Fibroblast of skin of left biceps (primary cell): Measurements from ENCODE around the gene UBR4.

ENCODE experiments used
- DNase-seq, 2 experiments: peaks; one replicate each; pipeline ENCODE4 v3.0.0-alpha.2; 2013; ENCODE audit warnings: low read depth in 2 of 2

The UBR4 gene

DNA sequence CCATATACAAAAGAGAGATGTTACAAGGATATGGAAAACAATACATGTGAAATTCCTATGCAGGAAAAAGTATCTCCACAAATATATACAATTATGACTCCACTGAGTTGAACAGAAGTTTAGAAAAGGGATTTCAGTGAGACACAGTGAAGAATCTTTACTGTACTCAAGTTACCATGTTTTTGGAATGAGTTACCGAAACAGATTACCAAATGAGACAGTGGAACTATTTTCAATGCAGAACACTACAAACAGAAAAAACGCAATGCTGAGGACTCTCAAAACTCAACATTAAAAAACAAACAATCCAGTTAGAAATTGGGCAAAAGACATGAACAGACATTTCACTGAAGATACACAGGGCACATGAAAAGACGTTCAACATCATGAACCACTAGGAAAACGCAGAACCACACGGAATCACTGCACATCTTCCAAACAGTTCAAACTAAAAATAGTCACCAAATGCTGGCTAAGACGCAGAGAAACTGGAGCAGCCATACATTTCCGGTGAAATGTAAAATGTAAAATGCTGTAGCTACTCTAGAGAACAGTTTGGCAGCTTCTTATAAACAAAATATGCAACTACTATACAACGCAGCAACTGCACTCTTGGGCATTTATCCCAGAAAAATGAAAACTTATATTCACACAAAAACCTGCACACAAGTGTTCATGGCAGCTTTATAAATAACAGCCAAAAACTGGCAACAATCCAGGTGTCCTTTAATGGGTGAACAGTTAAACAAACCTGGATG, 118.7 kb downstream of the UBR4 start:
- no peak for DNase-seq

DNA sequence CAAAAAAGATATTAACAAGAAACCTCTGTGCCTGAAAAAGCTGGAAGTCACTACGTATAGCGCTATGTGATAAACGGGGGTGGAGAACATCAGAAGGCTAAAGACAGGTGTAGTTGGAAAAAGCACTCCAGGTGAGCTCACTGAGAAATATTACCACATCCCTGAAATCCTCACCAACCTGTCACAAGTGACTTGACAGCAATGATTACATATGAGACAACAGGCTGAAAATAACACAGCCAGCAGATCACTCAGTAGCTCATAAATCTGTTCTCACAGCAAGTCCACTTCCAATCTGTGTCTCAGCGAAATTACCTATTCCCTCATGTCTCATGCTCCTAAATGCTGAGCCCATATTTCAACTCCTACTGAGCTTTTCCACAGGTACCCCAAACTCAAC, 120.5 kb downstream of the UBR4 start:
- DNase-seq, result no peak

GRCh38 chr1:19088717-19089442, 121.2 kb downstream of the UBR4 start:
- DNase-seq, result no peak

DNA sequence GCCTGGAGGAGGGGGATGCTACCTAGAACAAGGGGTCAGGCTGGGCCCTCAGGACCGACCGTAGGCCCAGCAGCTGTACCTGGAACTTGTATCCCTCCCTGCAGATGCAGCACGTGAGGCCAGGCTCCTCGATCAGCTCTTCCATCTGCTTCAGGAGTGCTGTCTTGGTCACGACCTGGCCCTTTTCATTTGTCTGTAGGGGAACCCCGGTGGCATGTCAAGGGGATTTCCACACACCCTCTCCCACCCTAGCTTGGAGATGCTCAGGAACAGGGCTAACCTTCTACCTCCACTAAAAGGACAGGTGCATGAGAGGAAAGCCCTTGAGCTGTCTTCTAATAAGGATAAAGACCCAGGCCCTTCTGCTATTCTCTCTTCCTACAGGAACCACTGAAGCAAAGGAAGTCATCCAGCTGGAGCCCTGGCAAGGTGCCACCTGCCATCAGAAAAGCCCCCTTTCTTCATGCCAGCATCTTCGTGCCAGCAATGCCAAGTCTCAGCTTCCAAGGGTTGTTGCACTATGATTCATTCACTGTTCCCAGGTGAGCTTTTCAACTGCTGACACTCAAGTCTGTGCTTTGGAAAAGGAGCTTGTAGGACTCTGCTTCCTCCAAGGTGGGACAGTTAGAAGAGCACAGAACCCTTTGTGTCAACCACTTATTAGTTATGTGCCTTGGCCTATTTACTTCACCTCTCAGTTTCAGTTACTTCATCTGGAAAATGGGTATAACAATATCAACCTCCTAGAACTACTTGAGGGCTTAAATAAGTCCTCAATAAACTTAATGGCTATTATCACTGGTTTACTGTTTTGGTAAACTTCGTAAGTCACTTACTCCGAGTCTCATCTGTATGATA, 122.1 kb downstream of the UBR4 start:
- no peak for DNase-seq

- DNase-seq, result no peak
Observed at GRCh38 chr1:19087017-19087736, 122.9 kb downstream of the UBR4 start.

- no peak for DNase-seq
Observed at GRCh38 chr1:19086176-19086875, 123.7 kb downstream of the UBR4 start.

DNA sequence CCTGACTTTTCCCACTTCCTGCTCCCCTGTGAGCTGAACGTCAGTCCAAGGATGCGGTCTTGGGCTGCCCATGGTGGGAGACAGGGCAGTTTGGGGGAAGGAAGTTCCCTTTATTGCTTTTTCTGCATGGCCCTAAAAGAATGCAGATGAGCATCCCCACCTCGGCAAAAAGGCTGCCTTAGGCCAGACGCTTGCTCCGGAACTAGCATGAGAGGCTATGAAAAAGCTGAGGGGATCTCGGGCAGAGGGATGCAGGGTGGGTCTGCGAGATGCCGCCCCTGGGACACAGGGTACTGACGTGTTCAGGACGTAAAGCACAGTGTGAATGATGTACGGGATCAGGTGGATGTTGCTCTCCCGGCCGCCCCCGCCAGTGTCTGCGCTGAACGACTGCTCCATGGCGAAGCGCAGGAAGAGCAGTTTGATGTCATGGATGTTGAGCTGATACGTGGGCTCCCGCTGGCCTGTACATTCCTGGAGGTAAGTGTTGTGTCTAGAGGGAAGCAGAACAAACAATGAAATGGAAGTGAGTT, 125.8 kb downstream of the UBR4 start:
- DNase-seq, result no peak

- DNase-seq, result no peak
Observed at GRCh38 chr1:19083081-19083480, 127.0 kb downstream of the UBR4 start.

DNA sequence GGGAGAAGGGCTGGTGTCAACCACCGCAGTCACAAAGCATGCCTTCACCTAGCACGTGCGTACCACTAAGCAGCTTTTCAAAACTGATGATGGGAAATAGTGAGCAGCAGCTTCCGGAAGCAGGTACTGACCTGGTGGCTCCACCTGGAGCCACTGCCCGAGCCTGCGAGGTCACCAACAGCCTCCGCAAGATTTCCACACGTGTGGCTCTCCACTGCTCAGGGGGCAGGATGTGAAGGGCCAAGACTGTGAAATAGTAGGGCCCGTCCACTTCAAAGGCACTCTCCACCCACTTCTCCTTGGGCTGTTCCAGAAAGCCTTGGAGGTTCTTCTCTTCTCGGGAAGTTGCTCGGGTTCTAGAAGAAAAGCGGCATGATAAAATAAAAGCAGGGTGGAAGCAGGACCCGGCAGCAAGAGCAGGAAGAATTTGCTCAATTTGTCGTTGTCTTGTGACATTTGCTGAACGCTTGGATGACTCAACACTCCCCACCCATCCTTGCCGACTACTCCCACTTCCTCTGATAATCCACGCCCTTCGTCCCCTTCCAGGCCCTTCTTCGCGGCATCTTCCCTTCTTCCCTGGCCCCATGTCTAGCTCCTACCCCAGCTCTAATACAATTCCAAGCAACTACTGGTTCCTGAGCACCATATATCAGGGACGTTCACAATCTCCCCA, 128.7 kb downstream of the UBR4 start:
- DNase-seq, result no peak

GRCh38 chr1:19080721-19081120, 129.3 kb downstream of the UBR4 start:
- peak; percentile 30 to 41 for DNase-seq

- DNase-seq, result no peak
Observed at GRCh38 chr1:19079541-19080472, 130.3 kb downstream of the UBR4 start.

DNA sequence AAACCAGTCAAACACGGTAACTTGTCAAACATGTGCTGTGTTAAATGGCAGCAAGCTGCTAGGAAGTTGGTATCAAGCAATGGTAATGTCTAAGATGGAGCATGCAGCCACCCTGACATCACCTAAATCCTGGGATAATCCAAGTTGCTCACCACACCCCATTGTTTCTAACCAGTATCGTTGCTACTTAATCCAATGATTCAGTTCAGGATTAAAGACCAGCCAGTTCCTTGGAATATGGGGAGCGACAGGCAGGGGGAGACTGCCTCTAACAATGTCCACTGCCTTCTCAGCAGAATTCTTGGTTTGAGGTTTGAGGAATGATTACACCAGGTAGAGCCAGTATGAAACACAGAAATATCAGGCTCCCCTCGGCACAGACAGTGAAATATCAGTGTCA, 131.5 kb downstream of the UBR4 start:
- no peak for DNase-seq

GRCh38 chr1:19076841-19077616, 133.0 kb downstream of the UBR4 start:
- no peak for DNase-seq

- DNase-seq, result no peak
Observed at GRCh38 chr1:19074902-19075721, 135.0 kb downstream of the UBR4 start.

GRCh38 chr1:19074361-19074901, 135.6 kb downstream of the UBR4 start:
- DNase-seq, result no peak

DNA sequence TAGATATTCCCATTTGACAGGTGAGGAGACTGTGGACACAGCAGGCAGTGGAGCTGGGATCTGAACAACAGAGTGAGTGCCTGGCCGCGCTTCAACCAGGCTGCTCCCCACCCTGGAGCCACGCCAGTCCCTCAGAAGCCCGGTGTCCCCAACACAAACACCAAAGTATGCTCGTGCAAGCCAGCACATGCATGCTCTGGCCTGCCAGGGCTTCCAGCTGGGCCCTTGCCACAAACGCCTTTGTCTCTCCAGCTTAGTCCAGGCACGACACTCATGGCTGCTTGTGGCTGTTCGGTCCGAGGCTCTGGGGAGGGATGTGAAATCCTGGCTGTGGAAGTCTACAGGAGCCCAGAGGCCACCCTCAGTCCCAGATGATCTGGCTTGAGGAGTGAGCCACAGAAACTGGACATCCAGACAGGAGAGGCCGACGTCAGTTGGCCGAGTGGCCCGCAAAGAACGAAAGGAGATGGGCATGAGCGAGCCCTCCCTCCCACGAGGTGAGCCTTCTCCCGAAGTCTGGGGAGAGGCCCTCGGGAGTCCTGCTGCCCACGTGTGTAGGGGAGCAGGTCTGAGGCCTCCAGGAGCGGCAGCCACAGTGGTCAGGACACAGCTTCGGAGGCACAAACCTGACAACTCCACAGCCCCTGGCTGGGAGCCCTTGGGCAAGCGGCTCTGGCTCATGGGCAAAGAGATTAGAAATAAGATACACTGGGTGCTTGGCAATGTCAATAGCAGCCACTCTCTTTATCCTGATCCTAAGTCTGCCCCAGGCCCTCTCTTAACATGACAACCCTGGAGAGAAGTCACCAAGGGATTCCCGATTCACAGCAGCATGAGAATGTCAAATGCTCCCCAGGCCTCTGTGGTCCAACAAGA, 136.5 kb downstream of the UBR4 start:
- DNase-seq, result no peak
